Ectodermal cell (in vitro differentiated cells): ENCODE data around the gene ABHD8.

Experiments used
- H3K27ac ChIP-seq: 2 replicates; pipeline ENCODE4 v1.7.0; 2013; ENCODE audit warnings: mild to moderate bottlenecking, low read depth, low read length; ENCODE audit not compliant: insufficient read depth, poor library complexity, severe bottlenecking
- H3K27me3 ChIP-seq: 2 replicates; pipeline ENCODE4 v1.7.0; 2013; ENCODE audit warnings: mild to moderate bottlenecking, low read length; ENCODE audit not compliant: insufficient read depth, control insufficient read depth, poor library complexity, severe bottlenecking
- H3K36me3 ChIP-seq: one replicate; pipeline ENCODE4 v1.7.0; 2013; ENCODE audit warnings: low read length; ENCODE audit not compliant: control insufficient read depth, insufficient read depth
- H3K4me1 ChIP-seq: one replicate; pipeline ENCODE4 v1.7.0; 2013; ENCODE audit warnings: low read length; ENCODE audit not compliant: control insufficient read depth, insufficient read depth
- H3K4me3 ChIP-seq: 2 replicates; pipeline ENCODE4 v1.7.0; 2013; ENCODE audit warnings: low read depth, low read length, control low read depth; ENCODE audit not compliant: insufficient read depth
- H3K9me3 ChIP-seq: 2 replicates; pipeline ENCODE4 v1.7.0; 2013; ENCODE audit warnings: mild to moderate bottlenecking, low read length, moderate library complexity; ENCODE audit not compliant: control insufficient read depth
- WGBS, 2 experiments: methylation state at CpG; one replicate each; pipeline ENCODE4 v1.1.7; 2013; ENCODE audit warnings: missing lambda C conversion rate in 2 of 2; 5-methylcytosine and 5-hydroxymethylcytosine counted together

The ABHD8 gene

GRCh38 chr19:17320435-17320834 is 17.2 kb upstream of the ABHD8 start:
- no peaks in the 10 kb centered on the region for H3K9me3 ChIP-seq
- no peaks in the 10 kb centered on the region for H3K4me1 ChIP-seq
- H3K4me3 ChIP-seq, result no peak overlapping the region
- no peaks in the 10 kb centered on the region for H3K27me3 ChIP-seq
- H3K36me3 ChIP-seq, result peaks cover 15% of the 10 kb centered on the region
- 86 to 89% methylated on average over 11 of the region's 11 CpGs for WGBS, 2 experiments
- no peak overlapping the region for H3K27ac ChIP-seq

- H3K9me3 ChIP-seq, result no peaks in the 10 kb centered on the region
- H3K36me3 ChIP-seq, result peaks cover 14% of the 10 kb centered on the region
- 94 to 95% methylated on average over 38 to 39 of the region's 40 CpGs for WGBS, 2 experiments
- H3K4me1 ChIP-seq, result no peaks in the 10 kb centered on the region
- no peaks in the 10 kb centered on the region for H3K27me3 ChIP-seq
- no peak overlapping the region for H3K27ac ChIP-seq
- no peak overlapping the region for H3K4me3 ChIP-seq
Measured at GRCh38 chr19:17319473-17320238, 16.4 kb upstream of the ABHD8 start.

GRCh38 chr19:17318966-17319365 is 15.7 kb upstream of the ABHD8 start:
- Histone ChIP-seq H3K36me3 (peaks cover 20% of the 10 kb centered on the region), H3K4me3 (no peak overlapping the region), H3K27me3 (no peaks in the 10 kb centered on the region), H3K9me3 (no peaks in the 10 kb centered on the region), H3K27ac (no peak overlapping the region), H3K4me1 (no peaks in the 10 kb centered on the region)
- 90 to 95% methylated on average over 6 of the region's 6 CpGs for WGBS, 2 experiments

GRCh38 chr19:17314007-17314593 is 10.9 kb upstream of the ABHD8 start:
- 95 to 97% methylated on average over 19 of the region's 19 CpGs for WGBS, 2 experiments
- no peaks in the 10 kb centered on the region for H3K27me3 ChIP-seq
- no peak overlapping the region for H3K4me3 ChIP-seq
- no peaks in the 10 kb centered on the region for H3K4me1 ChIP-seq
- no peaks in the 10 kb centered on the region for H3K9me3 ChIP-seq
- H3K36me3 ChIP-seq, result peaks cover 24% of the 10 kb centered on the region
- H3K27ac ChIP-seq, result no peak overlapping the region

- Histone ChIP-seq H3K4me1 (no peaks in the 10 kb centered on the region), H3K27me3 (no peaks in the 10 kb centered on the region), H3K27ac (no peak overlapping the region), H3K4me3 (no peak overlapping the region), H3K9me3 (no peaks in the 10 kb centered on the region), H3K36me3 (peaks cover 24% of the 10 kb centered on the region)
- WGBS, 2 experiments, result 92% methylated on average over 20 of the region's 20 CpGs
Measured at GRCh38 chr19:17312189-17313113, 9.2 kb upstream of the ABHD8 start.

- Histone ChIP-seq H3K27ac (no peak overlapping the region), H3K36me3 (peaks cover 24% of the 10 kb centered on the region), H3K4me1 (no peaks in the 10 kb centered on the region), H3K27me3 (no peaks in the 10 kb centered on the region), H3K4me3 (no peak overlapping the region), H3K9me3 (no peaks in the 10 kb centered on the region)
- 81 to 89% methylated on average over 11 of the region's 11 CpGs for WGBS, 2 experiments
Measured at GRCh38 chr19:17311455-17312188, 8.4 kb upstream of the ABHD8 start.

GRCh38 chr19:17309965-17310461 is 6.8 kb upstream of the ABHD8 start:
- H3K4me3 ChIP-seq, result peak overlapping the region; percentile 92
- peak overlapping the region; percentile 63 for H3K27ac ChIP-seq
- WGBS, 2 experiments, result 9 to 10% methylated on average over 23 of the region's 23 CpGs
- H3K4me1 ChIP-seq, result no peaks in the 10 kb centered on the region
- no peaks in the 10 kb centered on the region for H3K27me3 ChIP-seq
- no peaks in the 10 kb centered on the region for H3K9me3 ChIP-seq
- peaks cover 17% of the 10 kb centered on the region for H3K36me3 ChIP-seq

GRCh38 chr19:17309198-17309964 is 6.2 kb upstream of the ABHD8 start, which contains the start of gene DDA1:
Gene DDA1, plus strand, starts transcription at chr19:17309563. Its CDS starts 92 bp downstream, at chr19:17309655.
- no peaks in the 10 kb centered on the region for H3K4me1 ChIP-seq
- WGBS, 2 experiments, result 1% methylated on average over 46 of the region's 46 CpGs
- H3K4me3 ChIP-seq, result peak within 1 kb of the TSS; percentile 92
- H3K27me3 ChIP-seq, result no peaks in the 10 kb centered on the region
- H3K9me3 ChIP-seq, result no peaks in the 10 kb centered on the region
- peak within 1 kb of the TSS; percentile 63 for H3K27ac ChIP-seq
- peaks cover 12% of the 10 kb centered on the region for H3K36me3 ChIP-seq

GRCh38 chr19:17307876-17308377 is 4.7 kb upstream of the ABHD8 start:
- Histone ChIP-seq H3K4me3 (no peak overlapping the region), H3K27ac (no peak overlapping the region), H3K27me3 (no peaks in the 10 kb centered on the region), H3K9me3 (no peaks in the 10 kb centered on the region), H3K4me1 (no peaks in the 10 kb centered on the region), H3K36me3 (peaks cover 5% of the 10 kb centered on the region)
- WGBS, 2 experiments, result 93 to 94% methylated on average over 8 of the region's 8 CpGs
